Hepatic stellate cell (primary cell): Measurements from ENCODE around the gene METTL4.
A peak's percentile ranks its signal among the peaks of the same experiment; 100 is the strongest.

Experiments used
- DNase-seq: peaks from one replicate; pipeline ENCODE4 v3.0.0; 2011; ENCODE audit warnings: low spot score

The METTL4 gene

DNA sequence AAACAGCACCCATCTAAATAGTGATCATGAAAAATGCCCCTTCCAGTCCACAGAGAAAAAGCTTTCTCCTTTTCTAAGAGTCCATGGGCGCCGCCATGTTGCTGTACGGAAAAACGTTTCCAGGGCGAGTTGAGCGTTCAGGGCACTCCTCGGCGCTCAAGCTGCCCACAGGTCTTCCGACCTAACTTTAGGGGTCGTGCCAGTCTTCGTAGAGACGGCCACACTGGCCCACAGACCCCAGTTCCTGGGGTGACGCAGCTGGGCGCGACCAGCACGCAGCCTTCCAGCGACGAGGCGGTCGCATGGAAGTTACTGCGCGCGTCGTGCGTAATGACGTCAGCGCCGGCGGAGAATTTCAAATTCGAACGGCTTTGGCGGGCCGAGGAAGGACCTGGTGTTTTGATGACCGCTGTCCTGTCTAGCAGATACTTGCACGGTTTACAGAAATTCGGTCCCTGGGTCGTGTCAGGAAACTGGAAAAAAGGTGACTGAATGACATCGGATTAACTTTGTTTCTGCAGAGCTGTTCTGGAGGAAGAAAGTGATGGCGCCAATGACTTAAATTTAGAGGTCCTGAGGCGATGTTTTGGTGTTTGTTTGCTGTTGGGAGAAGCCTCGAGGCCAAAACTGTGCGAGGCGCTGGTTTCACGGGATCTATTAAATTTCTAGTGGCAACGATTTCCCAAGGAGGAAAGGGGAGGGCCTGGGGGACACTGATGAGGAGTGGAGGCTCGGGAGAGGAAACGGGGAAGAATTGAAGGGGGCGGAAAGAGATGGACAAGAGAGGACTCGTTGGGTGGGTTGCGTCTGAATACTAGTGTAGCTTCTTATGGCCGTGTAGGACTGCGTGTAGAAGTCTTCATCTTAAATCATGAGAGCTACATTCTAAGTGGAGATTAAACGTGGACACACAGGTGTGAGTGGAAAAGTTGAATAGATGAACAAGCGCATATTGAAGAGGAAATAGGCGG, at the start of gene METTL4, which contains the start of gene NDC80:
Gene METTL4, minus strand, starts transcription at position 306 of the 971 bp plus-strand sequence. CDS start 4,289 bp downstream, outside the sequence.
Gene NDC80, plus strand, starts transcription at position 358 of the 971 bp plus-strand sequence. CDS start 1,429 bp downstream, outside the sequence.
- peak; percentile 73 for DNase-seq

DNA sequence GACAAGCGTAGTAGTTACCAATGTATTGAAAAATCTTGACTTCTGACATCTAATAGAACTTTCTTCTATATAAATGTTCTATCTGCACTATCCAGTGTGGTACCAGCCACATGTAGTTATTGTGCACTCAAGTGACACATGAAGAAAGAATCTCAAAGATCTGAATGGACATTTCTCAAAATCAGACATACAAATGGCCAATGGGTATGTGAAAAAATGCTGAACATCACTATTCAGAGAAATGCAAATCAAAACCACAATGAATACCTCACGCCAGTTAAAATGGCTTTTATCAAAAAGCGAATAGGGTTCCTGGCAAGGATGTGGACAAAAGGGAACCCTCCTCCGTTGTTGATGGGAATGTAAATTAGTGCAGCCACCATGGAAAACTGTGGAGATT, 46.7 kb upstream of the METTL4 start:
- no peak for DNase-seq

- DNase-seq: no peak
Measured at GRCh38 chr18:2617401-2617998, 46.2 kb upstream of the METTL4 start.

DNA sequence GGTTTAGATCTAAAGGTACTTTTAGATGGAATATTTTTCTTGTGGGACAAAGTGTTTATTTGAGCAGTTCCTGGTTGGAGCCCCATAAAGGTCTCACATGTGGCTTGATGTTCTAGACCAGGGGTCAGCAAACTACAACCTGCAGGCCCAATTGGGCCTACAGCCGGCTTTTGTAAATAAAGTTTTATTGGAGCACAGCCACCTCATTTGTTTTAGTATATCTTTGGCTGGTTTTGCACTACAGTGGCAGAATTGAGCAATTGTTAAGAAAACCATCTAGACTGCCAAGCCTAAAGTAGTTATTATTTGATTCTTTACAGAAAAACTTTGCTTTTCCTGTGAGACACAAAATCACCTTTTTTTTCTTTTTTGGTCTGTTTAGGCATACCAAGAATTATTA, 41.7 kb upstream of the METTL4 start:
- no peak for DNase-seq

GRCh38 chr18:2610549-2610948, 39.2 kb upstream of the METTL4 start:
- no peak for DNase-seq

GRCh38 chr18:2609604-2610003, 38.3 kb upstream of the METTL4 start:
- no peak for DNase-seq

DNA sequence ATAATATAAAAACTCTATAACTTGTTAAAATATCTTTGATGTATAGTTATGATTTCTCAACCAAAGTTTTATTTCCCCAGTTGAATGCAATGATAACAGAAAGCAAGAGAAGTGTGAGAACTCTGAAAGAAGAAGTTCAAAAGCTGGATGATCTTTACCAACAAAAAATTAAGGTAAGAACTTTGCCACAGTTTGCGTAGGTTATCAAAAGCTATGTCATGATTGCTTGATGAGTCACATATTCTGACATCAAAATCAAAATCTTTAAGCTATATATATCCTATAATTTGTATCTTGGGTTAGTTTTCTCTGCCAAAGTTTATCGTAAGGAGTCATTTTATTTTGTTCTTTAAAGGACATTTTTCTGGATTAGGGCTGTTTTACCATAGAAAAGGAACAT, 35.0 kb upstream of the METTL4 start:
- no peak for DNase-seq

DNA sequence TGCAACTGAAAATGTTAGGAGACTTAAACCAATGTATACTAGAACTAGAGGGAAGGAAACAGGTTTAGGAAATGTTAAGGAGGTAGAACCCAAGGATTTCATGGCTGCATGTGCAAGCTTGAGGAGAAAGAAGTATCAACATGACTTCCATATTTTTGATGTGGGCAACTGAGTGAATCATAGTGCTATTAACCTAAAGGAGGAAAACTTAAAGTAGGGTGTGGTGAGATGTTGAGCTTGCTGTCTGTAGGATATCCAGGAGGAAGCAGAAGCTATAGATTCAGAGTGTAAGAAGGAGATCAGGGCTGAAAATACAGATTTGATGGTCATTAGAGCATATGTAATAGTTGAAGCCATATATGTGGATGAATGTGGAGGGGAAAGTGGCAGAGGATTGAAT, 31.5 kb upstream of the METTL4 start:
- no peak for DNase-seq

- DNase-seq: no peak
Measured at GRCh38 chr18:2597639-2598038, 26.3 kb upstream of the METTL4 start.

- DNase-seq: no peak
Measured at GRCh38 chr18:2590303-2590702, 19.0 kb upstream of the METTL4 start.

- no peak for DNase-seq
Measured at GRCh38 chr18:2589345-2590068, 18.2 kb upstream of the METTL4 start.

DNA sequence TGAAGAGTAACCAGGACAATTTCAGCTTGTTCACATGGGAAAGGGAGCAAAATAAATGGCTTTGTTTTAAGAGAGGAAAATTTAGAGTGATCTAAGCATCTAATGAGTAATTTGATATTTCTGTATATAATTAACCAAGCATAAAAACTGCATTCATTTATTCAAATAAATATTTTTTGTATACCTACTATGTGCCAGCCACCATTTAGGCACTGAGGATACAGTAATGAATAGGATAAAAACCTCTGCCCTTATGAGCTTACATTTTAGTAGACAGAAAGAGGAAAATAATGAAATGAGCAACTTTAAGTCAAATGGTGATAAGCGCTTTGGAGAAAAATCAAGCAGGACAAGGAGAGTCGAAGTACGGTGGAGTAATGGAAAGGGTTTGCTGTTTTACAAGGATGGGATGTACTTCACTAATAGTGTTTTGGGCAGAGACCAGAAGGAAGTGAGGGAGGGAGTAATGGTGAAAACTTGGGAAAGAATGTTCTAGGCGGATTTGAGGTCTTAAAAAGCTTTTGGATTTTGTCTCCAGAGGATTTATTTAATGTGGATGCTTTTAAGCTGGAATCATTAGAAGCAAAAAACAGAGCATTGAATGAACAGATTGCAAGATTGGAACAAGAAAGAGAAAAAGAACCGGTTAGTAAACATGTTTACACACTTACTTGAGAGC, 17.5 kb upstream of the METTL4 start:
- DNase-seq: no peak

DNA sequence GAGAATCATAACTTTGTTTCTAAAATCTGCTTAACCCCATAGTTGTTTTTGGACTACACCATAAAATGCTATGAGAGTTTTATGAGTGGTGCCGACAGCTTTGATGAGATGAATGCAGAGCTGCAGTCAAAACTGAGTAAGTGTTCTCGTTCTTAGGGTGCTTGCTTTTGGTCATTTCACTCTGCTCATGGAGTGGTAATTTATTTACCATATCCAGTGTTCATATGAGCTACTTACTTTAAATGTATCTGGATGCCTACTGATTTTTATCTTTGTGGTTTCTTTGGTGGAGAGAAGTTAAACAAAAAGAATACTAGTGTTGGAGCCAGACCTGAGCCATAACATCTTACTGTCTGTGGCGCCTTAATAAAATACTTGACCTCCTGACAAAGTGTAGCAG, 16.5 kb upstream of the METTL4 start:
- DNase-seq: no peak

GRCh38 chr18:2573408-2573807, 2.1 kb upstream of the METTL4 start:
- DNase-seq: no peak

- DNase-seq: no peak
Measured at GRCh38 chr18:2572892-2573291, 1.6 kb upstream of the METTL4 start.

DNA sequence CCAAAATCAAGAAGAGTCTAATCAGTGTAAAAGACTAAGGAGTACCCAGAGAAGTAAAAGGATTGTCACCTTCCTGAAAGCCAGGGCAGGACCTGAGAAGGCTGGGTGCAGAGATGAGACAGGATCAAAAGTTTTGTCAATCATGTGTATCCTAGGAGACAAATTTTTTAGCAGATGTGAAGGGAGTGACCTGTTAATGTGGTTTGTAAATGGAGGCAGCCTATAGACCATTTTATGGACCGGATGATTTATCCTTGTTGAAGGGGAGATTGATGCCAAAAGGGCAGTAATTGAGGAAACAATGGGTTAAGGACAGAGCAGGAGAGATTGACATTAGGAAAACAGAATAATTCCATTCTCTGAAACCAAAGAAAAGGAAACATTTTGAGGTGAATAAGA, 865 bp upstream of the METTL4 start:
- no peak for DNase-seq

- peak; percentile 72 for DNase-seq
Measured at GRCh38 chr18:2570772-2571199, 519 bp downstream of the METTL4 start.

DNA sequence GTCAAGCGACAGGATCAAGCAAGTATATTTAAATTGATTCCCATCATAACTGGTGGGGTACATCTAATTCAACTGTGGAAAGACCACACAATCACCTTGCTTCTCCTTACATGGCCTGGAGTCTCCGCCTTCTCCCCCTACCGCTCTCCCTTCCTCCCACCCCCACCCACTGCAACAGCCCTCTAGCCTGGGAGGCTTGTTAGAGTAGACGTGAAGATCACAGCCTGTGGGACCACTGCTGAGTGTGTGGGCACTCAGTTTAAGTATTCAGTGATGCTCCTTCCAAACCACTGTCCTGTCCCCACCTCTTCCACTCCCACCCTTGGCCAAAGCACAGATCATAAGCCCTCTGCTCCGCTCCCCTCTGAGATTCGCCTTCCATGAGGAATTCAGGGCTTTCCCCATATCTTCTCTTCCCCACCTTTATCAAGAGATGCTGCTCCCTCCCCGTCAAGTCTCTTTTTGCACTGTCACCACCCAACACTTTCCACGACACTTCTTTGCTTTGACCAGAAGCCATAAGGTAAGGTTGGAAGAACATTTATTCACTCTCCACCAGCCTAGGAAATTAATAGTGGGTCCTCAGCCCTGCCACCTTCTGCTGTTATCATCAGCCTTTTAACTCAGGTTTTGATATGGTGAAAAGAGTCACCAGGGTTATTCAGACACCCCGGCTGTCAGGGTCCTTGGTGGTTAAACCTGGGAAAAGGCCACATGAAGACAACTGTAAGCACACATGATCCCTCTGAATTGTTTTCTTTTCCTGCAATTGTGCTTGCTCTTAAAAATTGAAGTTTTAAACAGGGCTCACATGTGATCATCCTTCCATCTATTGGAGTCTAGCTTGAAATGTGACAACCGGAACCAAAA, 1.7 kb downstream of the METTL4 start:
- DNase-seq: no peak

DNA sequence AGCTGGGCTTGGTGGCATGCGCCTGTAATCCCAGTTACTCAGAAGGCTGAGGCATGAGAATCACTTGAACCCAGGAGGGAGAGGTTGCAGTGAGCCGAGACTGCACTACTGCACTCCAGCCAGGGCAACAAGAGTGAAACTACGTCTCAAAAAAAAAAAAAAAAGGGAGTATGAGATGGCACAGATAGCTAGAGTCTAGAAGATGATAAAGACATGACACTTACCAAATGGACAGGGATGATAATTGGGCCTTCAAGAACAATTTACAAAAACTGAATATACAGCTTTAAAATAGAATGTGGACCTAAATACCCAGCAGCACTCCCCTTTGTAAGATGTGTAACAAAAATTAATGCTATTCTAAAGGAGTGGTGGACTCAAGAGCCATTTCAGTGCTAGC, 2.7 kb downstream of the METTL4 start:
- no peak for DNase-seq

DNA sequence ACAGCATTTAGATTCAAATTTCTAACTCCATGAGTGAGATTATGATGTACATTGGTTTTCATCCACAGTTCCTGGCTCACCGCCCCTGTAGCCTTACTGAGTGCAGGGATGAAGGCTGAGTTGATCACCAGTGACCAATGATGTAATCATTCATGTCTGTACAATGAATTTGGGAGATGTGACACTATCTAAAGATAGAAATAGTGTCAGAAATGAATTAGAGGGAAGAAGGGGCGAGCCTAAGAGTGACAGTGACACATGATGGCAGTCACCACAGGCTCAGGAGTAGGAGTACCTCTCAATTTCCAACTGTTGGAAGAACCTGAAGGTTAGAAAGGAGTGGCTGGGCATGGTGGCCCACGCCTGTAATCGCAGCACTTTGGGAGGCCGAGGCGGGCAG, 3.2 kb downstream of the METTL4 start:
- DNase-seq: no peak

DNA sequence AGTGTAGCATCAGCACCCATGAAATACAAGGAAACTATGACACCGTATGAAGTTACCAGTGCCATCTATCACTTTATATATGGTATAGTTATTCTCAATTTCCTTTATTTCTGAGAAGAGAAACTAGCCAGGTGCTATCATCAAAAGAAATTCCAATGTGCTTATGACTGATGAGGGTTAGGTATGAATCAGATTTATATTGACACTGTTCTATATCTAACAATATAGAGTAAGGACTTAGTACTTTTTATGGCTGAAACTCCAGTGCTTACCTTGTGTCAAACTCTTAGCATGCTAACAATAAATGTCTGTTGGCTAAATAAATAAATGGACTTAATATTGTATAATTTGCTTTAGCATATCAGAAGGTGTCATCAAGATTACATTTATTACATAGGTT, 6.9 kb downstream of the METTL4 start:
- DNase-seq: no peak
